Activated T-helper 1 cell treated with anti-CD3 and anti-CD28 coated beads, Interleukin-12 subunit alpha, Interleukin-12 subunit beta, Interleukin-2, Interleukin-4 antibody, amounts not matched to agents 30 ng/mL and 10 ng/mL and 1 ng/mL, durations not matched to agents 14 hours and 24 hours and 36 hours (primary cell): ENCODE results near the gene EPHB1. TPM values are rescaled to one million over a fixed set of nuclear protein-coding genes. Genes with fewer than 3 reads are reported as not detected.

Source experiments
- DNase-seq: peaks from one replicate; pipeline ENCODE4 v3.0.0; 2021; ENCODE audit warnings: low spot score
- H3K27ac Mint-ChIP-seq: one replicate; pipeline ENCODE4 v1.8.0; 2021; ENCODE audit warnings: mild to moderate bottlenecking, mixed read lengths
- H3K27me3 Mint-ChIP-seq: one replicate; pipeline ENCODE4 v1.8.0; 2022; ENCODE audit warnings: mild to moderate bottlenecking, moderate library complexity, mixed read lengths; ENCODE audit not compliant: insufficient read depth
- H3K36me3 Mint-ChIP-seq: one replicate; pipeline ENCODE4 v1.8.0; 2021; ENCODE audit warnings: low read depth, mixed read lengths
- H3K4me1 Mint-ChIP-seq: one replicate; pipeline ENCODE4 v1.8.0; 2021; ENCODE audit warnings: low read depth, mixed read lengths
- H3K4me3 Mint-ChIP-seq: one replicate; pipeline ENCODE4 v1.8.0; 2021; ENCODE audit warnings: mild to moderate bottlenecking, moderate library complexity, mixed read lengths
- H3K9me3 Mint-ChIP-seq: one replicate; pipeline ENCODE4 v1.8.0; 2021; ENCODE audit warnings: mixed read lengths
- intact Hi-C: fragments of 100-400 bp; cut with micrococcal nuclease; formaldehyde crosslinking; loops from one replicate; pipeline ENCODE4 v1.15.1; 2024
- total RNA-seq: library from RNA; stranded (reverse); gene quantifications from 2 replicates; pipeline ENCODE4 v1.2.3, GENCODE V29; 2022

Gene EPHB1
- total RNA-seq, 1 donor from 2014 or later, result 5.2 TPM

DNA sequence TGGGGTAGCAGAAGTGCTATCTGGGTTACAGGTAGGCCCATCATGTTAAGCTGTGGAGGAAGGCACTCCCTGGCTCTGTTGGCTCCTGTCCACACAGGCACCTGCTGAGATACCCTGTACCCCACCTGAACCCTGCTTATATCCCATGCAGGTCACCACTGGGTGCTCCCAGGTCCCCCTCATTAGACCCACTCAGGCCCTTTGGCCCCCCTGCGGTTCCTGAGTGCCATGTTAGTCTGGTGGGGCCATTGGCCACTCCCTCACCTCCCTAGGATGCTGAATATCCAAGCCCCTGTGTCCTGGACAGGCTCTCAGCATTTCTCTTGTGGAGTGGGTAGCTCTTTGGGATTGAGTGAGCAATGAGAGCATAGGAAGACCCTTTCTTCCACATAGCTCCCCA, 128.2 kb downstream of the EPHB1 start:
- no peaks in the 10 kb centered on the region for H3K9me3 Mint-ChIP-seq
- peaks cover 4% of the 10 kb centered on the region for H3K4me1 Mint-ChIP-seq
- intact Hi-C loops, result no loop called here
- H3K27me3 Mint-ChIP-seq, result peaks cover 3% of the 10 kb centered on the region
- no peak for DNase-seq
- H3K36me3 Mint-ChIP-seq, result no peaks in the 10 kb centered on the region
- H3K27ac Mint-ChIP-seq, result no peak overlapping the region
- H3K4me3 Mint-ChIP-seq, result no peak overlapping the region

DNA sequence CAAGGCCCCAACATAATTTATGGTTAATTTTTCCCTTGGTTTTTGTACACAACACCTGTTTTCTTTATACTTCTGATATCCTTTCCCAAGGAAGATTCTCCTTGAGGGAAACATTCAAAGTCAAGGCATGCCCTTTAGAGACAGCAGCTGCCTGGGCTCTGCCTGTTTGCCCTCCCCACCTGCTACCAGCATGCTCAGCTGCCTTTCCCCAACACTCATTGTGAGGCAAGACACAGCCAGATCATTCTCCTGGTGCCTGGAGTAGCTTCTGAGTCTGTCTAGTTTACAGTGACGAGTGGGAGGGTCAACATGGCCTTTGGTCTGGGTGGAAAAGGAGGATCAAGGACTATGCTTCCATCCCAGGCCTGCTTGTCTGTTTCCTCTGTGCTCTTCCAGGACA, 132.5 kb downstream of the EPHB1 start:
- Mint-ChIP-seq H3K27ac (no peak overlapping the region), H3K9me3 (no peaks in the 10 kb centered on the region), H3K4me3 (no peak overlapping the region), H3K4me1 (peaks cover 6% of the 10 kb centered on the region), H3K27me3 (peaks cover 3% of the 10 kb centered on the region), H3K36me3 (no peaks in the 10 kb centered on the region)
- intact Hi-C loops, result no loop called here
- no peak for DNase-seq

DNA sequence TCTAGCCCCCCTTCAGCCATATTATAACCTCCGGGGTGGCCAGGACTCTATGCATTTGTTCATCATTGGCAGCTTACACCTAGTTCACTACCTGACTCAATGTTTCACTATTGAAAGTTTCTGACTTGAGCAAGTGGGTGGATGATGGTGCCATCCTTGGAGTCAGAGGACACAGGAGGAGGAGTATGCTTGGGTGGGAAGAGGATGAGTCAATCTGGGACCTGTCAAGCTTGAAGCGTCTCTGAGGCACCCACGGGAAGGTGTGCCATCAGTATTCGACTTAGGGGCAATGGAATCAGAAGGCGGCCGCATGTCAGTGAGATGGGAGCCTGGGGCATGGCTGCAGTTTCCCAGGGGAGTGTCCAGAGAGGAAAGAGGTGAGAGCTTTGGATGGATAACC, 133.3 kb downstream of the EPHB1 start:
- Mint-ChIP-seq H3K4me3 (no peak overlapping the region), H3K36me3 (no peaks in the 10 kb centered on the region), H3K27ac (no peak overlapping the region), H3K9me3 (no peaks in the 10 kb centered on the region), H3K4me1 (peaks cover 6% of the 10 kb centered on the region), H3K27me3 (peaks cover 7% of the 10 kb centered on the region)
- DNase-seq, result no peak
- intact Hi-C loops, result no loop called here

DNA sequence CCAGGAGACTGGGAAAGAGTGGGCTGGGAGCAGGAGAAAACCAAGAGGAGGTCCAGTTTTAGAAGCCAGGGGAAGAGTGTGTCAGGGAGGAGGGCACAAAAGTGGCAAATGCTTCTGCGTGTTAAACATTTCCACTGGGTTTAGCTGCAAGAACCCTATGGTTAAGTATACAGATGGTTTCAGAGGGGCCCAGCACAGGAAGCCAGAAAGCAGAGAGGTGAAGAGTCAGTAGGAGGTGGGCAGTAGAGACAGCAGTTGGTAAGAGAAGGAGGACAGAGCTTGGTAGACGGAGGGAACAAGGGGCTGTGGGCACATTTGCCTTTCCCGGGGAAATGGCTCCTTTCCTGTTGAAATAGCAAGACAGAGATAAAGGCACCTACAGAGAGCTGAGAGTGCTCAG, 133.8 kb downstream of the EPHB1 start:
- DNase-seq, result no peak
- no peaks in the 10 kb centered on the region for H3K9me3 Mint-ChIP-seq
- no peak overlapping the region for H3K27ac Mint-ChIP-seq
- no peak overlapping the region for H3K4me3 Mint-ChIP-seq
- H3K4me1 Mint-ChIP-seq, result peaks cover 6% of the 10 kb centered on the region
- peaks cover 7% of the 10 kb centered on the region for H3K27me3 Mint-ChIP-seq
- intact Hi-C loops, result no loop called here
- no peaks in the 10 kb centered on the region for H3K36me3 Mint-ChIP-seq

DNA sequence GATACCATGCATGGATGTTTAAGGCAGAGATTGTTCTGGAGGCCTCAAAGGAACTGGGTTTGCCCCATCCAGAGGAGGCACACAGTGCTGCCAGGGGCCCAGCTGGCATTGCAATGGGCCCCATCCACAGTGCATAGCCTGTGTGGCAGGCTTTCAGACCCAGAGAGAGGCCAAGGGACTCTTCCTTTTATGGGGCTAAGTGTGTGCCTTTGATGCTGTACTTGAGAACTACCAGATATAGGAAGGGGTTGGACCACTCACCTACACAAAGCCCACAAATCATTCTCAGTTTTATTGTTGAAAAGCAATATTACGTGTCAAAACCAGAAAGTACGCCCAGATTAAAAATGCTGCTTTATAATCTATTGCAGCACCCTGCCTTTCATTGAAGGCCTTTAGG, 134.9 kb downstream of the EPHB1 start:
- Mint-ChIP-seq H3K4me3 (no peak overlapping the region), H3K36me3 (no peaks in the 10 kb centered on the region), H3K9me3 (no peaks in the 10 kb centered on the region), H3K27me3 (peaks cover 7% of the 10 kb centered on the region), H3K27ac (no peak overlapping the region), H3K4me1 (peaks cover 6% of the 10 kb centered on the region)
- intact Hi-C loops, result no loop called here
- no peak for DNase-seq

DNA sequence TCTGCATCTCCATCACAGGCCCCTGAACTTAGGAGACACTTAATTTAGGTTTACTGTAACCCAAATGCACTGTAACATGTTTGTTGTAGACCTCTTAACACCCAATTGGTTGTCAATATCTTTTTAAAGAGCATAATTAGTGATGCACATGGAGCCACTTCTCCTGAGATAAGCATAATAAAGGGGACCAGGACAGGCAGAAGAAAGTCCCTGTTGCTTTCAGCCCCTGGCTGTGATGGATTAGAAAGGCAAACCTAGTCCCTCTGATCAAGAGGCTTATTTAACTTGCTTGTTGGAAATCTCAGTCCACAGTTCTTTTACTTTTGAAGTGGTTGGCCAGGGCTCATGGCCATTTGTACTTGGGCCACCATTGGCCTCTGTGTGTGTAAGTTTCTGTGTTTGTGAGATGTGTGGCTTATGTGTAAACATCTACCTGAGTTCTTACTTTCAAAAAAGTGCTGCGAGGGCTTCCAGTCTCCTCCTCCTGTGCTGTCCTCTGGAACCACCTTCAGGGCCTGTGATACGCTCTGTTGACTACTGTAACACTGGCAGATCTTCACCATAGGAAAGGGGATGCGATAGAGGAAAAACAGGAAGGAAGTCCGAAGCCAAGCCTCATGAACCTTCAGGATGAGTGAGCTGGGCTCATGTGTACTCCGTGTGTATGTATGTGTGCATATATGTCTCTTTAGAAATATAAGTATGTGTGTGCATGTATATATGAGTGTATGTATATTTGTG, 136.2 kb downstream of the EPHB1 start:
- H3K36me3 Mint-ChIP-seq, result no peaks in the 10 kb centered on the region
- DNase-seq, result no peak
- H3K4me3 Mint-ChIP-seq, result no peak overlapping the region
- no peaks in the 10 kb centered on the region for H3K9me3 Mint-ChIP-seq
- peaks cover 6% of the 10 kb centered on the region for H3K4me1 Mint-ChIP-seq
- intact Hi-C loops, result no loop called here
- H3K27ac Mint-ChIP-seq, result no peak overlapping the region
- peaks cover 7% of the 10 kb centered on the region for H3K27me3 Mint-ChIP-seq

DNA sequence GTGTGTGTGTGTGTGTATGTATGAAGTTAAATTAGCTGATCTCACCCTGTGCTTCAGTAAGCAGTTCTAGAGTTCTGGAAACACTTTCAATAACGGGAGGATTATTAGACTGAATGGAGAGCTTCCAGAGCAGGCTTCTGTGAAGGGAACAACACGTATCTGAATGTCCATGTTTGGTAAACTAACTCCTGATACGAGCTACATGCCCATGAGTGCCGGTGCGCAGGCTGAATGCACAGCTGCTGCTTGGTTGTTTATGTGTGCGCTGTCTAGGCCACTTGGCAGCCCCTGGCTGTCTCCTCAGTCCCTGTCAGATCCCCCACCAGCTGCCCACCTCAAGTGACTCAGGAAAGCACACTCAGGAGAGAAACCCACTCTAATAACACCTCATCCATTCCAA, 137.0 kb downstream of the EPHB1 start:
- Mint-ChIP-seq H3K27ac (no peak overlapping the region), H3K27me3 (peaks cover 4% of the 10 kb centered on the region), H3K4me1 (peaks cover 6% of the 10 kb centered on the region), H3K4me3 (no peak overlapping the region), H3K36me3 (no peaks in the 10 kb centered on the region), H3K9me3 (no peaks in the 10 kb centered on the region)
- no peak for DNase-seq
- intact Hi-C loops, result no loop called here

DNA sequence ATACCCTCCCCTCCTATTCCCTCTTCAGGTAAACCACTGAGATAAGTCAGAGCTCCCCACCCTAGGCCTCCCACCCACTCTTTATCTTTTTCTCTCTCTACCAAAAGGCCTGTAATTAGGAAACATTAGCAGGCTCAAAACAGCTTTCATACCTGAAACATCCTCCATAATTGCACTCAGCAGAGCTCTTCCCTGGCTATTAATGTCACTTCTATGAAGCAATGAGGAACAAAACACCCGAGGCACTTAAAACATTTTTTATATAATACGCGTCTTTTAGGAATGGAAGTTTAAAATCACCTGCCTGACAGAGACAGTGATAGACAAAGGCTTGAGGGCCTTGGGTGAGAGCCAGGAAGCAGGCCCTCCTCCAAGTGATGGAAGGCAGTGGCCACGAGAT, 138.9 kb downstream of the EPHB1 start:
- DNase-seq, result no peak
- Mint-ChIP-seq H3K4me3 (no peak overlapping the region), H3K27ac (no peak overlapping the region), H3K4me1 (peaks cover 1% of the 10 kb centered on the region), H3K36me3 (no peaks in the 10 kb centered on the region), H3K27me3 (peaks cover 6% of the 10 kb centered on the region), H3K9me3 (no peaks in the 10 kb centered on the region)
- intact Hi-C loops, result no loop called here

DNA sequence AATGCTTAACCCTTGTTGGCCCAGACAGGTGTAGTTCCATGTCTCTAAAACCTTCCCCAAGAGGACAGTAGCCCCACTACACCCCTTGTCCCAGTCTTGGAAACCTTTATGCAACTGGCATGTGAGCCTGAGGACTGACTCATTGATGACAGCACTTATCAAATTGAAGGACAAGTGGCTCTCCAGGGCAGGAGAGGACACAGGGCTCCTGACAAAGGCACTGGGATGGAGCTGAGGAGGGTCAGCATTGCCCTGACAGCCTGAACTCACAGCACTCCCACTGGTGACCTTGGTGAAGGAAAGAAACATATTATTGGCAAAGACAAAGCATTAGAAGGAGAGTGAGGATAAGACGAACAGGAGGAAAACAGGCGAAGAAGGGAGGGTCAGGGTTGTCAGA, 139.9 kb downstream of the EPHB1 start:
- intact Hi-C loops, result no loop called here
- H3K9me3 Mint-ChIP-seq, result no peaks in the 10 kb centered on the region
- no peak overlapping the region for H3K27ac Mint-ChIP-seq
- H3K36me3 Mint-ChIP-seq, result no peaks in the 10 kb centered on the region
- H3K27me3 Mint-ChIP-seq, result peaks cover 6% of the 10 kb centered on the region
- H3K4me3 Mint-ChIP-seq, result no peak overlapping the region
- no peaks in the 10 kb centered on the region for H3K4me1 Mint-ChIP-seq
- no peak for DNase-seq

DNA sequence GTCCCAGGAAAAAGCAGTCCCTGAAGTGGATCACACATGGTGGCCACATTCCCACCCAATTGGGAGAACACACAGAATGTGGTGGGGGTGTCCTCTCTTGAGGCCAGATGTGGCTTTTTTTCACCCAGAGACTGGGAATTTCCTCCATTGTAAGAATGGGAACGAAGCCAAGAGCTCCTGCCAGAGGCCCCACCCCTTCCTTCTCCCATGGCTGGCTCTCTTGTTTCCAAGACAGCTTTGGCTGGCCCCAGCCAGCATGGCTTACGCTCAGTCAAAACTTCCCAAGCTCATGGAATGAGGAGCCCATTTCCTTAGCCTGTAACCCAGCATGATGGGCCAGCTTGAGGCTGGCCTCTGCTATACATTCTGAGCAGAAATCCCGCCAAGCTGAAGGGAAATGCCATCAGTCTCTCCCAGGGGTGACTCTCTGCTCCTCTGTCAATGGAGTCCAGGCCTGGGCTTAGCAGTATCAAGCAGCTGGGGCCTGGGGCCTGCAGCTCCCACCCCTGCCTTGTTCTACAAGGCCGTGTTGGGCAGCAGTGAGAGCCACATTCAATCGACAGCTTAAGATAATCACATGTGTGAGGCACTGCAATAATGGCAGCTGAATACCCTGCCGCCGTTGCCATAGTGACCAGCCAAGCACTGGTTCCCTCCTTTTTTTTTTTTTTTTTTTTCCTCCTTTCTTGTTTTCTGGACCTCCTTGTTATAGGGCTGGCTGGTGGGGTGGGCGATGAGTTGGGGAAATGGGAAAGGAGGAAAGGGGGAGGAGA, 142.4 kb downstream of the EPHB1 start:
- peaks cover 6% of the 10 kb centered on the region for H3K27me3 Mint-ChIP-seq
- no peaks in the 10 kb centered on the region for H3K36me3 Mint-ChIP-seq
- no peak for DNase-seq
- no peak overlapping the region for H3K27ac Mint-ChIP-seq
- intact Hi-C loops, result no loop called here
- no peaks in the 10 kb centered on the region for H3K9me3 Mint-ChIP-seq
- no peak overlapping the region for H3K4me3 Mint-ChIP-seq
- H3K4me1 Mint-ChIP-seq, result no peaks in the 10 kb centered on the region

DNA sequence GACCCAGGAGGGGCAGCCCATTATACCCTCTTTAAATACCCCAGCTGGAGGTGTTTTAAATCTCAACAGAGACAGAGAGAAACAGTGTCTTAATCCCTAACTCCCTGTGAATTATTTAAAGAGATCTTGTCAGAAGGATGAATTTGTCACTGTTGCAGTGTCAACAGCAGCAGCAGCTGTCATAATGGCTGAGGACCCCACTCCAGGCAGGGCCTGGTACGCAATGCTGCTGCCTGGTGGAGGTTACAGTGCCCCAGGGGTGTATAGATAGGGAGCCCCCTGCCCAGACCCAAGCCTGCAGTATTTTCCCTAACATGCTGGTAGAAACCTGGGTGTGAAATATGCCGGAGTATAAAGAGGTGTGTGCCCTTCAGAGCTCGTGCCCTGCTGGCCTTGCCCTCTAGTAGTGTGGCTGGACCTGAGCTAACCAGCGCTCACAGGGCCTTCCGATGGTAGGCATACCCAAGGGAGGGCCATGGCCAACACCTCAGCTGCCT, 143.0 kb downstream of the EPHB1 start:
- H3K9me3 Mint-ChIP-seq, result no peaks in the 10 kb centered on the region
- H3K36me3 Mint-ChIP-seq, result no peaks in the 10 kb centered on the region
- no peak overlapping the region for H3K4me3 Mint-ChIP-seq
- intact Hi-C loops, result no loop called here
- no peaks in the 10 kb centered on the region for H3K4me1 Mint-ChIP-seq
- no peak overlapping the region for H3K27ac Mint-ChIP-seq
- peaks cover 5% of the 10 kb centered on the region for H3K27me3 Mint-ChIP-seq
- no peak for DNase-seq

DNA sequence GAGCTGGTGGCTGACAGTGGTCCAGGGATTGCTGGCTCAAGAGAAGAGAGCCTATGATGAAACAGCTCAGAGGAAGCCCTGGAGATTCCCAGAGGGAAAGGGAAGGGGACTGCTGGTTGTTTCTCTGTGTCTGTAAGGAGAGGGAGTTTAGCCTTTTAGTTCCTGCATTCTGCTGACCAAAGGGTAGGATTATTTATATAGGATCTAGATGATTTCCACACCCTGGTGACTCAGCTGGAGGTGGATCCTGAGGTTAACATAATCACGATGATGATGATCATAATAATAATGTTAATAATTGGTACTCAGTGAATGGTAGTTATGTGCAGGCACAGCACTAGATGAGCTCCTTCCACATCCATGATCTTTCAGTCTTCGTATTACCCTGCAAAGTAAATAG, 144.9 kb downstream of the EPHB1 start:
- Mint-ChIP-seq H3K27ac (no peak overlapping the region), H3K4me3 (no peak overlapping the region)
- intact Hi-C loops, result no loop called here

DNA sequence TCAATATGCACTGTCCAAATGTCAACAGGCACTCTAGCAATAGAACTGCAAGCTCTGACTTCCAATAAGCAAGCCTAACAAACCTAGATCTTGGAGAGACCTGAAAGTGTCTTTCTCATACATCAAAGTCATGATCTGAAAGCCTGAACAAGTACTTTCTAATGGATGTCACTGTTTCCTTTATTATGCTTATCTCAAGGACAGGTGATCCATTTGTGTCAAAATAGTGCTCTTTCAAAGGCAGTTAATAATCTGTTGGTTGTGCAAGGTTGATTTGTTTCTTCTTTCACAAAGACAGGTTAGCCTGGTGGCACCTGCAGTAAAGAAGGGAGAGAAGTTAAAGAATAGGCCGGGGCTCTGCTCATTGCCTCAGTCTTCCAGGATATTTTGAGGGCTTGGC, 146.8 kb downstream of the EPHB1 start:
- Mint-ChIP-seq H3K9me3 (no peaks in the 10 kb centered on the region), H3K27me3 (peaks cover 2% of the 10 kb centered on the region), H3K4me3 (no peak overlapping the region), H3K27ac (no peak overlapping the region), H3K4me1 (no peaks in the 10 kb centered on the region), H3K36me3 (no peaks in the 10 kb centered on the region)
- DNase-seq, result no peak
- intact Hi-C loops, result no loop called here

More for the DNA sequence above, 144.9 kb downstream of the EPHB1 start:
- peaks cover 2% of the 10 kb centered on the region for H3K27me3 Mint-ChIP-seq
- no peaks in the 10 kb centered on the region for H3K36me3 Mint-ChIP-seq
- DNase-seq, result no peak
- no peaks in the 10 kb centered on the region for H3K9me3 Mint-ChIP-seq
- no peaks in the 10 kb centered on the region for H3K4me1 Mint-ChIP-seq
